ENCODE results near the gene CCDC34.
"Not testable (repeated sequence)": the region's sequence is repeated elsewhere in the genome, so short reads cannot be mapped to it uniquely, and the experiment has no call there.

CCDC34 gene

DNA sequence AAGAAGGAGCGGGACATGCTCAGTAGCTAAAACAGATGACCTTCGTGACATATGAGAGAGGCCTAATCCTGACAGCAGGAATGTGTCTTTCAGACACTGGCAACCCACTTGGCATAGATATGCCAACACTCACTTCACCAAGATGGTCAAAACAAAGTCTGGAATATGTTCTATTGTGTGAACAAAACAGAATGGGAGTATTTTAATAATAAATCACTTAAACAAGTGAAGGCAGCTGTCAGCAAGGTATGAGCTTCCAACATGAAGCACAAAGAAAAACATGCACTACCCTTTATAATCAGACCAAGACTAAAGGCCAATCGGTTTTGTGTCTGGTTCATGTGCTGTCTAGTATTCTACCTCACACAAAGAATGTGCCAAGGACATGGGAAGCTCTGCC is 23.1 kb downstream of the CCDC34 start:
- H4K20me1 ChIP-seq (ENCODE audit: insufficient read depth, low read length): no peaks in the 10 kb centered on the region
- no peak overlapping the region for H3K4me2 ChIP-seq (ENCODE audit: insufficient read depth, low read length)
- peaks cover 32% of the 10 kb centered on the region for H3K36me3 ChIP-seq (ENCODE audit: insufficient read depth, low read length)
- H3K4me3 ChIP-seq (ENCODE audit: low read depth in 1 of 2, low read length in 2 of 2): no peak overlapping the region
- DNase-seq (no peak), ATAC-seq (ENCODE audit: insufficient read depth, low read depth) (no peak)
- no peak overlapping the region for H3K9ac ChIP-seq (ENCODE audit: low read depth, low read length)
- no peak overlapping the region for H3K27ac ChIP-seq (ENCODE audit: low read length)
- no peak for TF ChIP-seq EZH2 (IDR thresholded peaks at IDR 0.05; ENCODE audit: borderline replicate concordance, low read depth, low read length, severe bottlenecking)
- TF ChIP-seq, protein P1, sequence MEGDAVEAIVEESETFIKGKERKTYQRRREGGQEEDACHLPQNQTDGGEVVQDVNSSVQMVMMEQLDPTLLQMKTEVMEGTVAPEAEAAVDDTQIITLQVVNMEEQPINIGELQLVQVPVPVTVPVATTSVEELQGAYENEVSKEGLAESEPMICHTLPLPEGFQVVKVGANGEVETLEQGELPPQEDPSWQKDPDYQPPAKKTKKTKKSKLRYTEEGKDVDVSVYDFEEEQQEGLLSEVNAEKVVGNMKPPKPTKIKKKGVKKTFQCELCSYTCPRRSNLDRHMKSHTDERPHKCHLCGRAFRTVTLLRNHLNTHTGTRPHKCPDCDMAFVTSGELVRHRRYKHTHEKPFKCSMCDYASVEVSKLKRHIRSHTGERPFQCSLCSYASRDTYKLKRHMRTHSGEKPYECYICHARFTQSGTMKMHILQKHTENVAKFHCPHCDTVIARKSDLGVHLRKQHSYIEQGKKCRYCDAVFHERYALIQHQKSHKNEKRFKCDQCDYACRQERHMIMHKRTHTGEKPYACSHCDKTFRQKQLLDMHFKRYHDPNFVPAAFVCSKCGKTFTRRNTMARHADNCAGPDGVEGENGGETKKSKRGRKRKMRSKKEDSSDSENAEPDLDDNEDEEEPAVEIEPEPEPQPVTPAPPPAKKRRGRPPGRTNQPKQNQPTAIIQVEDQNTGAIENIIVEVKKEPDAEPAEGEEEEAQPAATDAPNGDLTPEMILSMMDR (IDR thresholded peaks at IDR 0.05; ENCODE audit: borderline replicate concordance, extremely low read depth, low read length, poor library complexity, severe bottlenecking): no peak
- H3K9me3 ChIP-seq (ENCODE audit: insufficient read depth, low read length, severe bottlenecking): no peaks in the 10 kb centered on the region
- H3K4me1 ChIP-seq (ENCODE audit: insufficient read depth, low read length): no peaks in the 10 kb centered on the region
- no peaks in the 10 kb centered on the region for H3K27me3 ChIP-seq (ENCODE audit: insufficient read depth, low read length, poor library complexity)
- no peaks in the 10 kb centered on the region for H3K79me2 ChIP-seq (ENCODE audit: insufficient read depth, low read length)
- H2AFZ ChIP-seq (ENCODE audit: low read depth, low read length): no peak overlapping the region

DNA sequence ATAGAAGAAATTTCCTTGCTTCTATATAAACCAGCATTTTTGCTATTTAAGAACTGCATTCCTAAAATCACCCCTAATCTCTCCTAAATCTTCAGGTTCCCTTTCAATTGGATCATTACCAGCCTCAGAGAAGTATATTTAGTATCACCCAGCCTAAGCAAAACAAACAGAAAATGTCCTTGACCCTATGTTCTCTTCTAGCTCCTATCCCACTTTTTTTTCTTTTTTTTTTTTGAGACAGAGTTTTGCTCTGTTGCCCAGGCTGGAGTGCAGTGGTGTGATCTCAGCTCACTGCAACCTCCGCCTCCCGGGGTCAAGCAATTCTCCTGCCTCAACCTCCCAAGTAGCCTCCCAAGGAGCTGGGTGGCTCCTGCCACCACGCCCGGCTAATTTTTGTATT is 28.3 kb downstream of the CCDC34 start:
- not testable (repeated sequence) for H4K20me1 ChIP-seq (ENCODE audit: insufficient read depth, low read length); H3K4me3 ChIP-seq (ENCODE audit: low read depth in 1 of 2, low read length in 2 of 2); H3K9ac ChIP-seq (ENCODE audit: low read depth, low read length); DNase-seq; H3K4me2 ChIP-seq (ENCODE audit: insufficient read depth, low read length); H2AFZ ChIP-seq (ENCODE audit: low read depth, low read length); H3K9me3 ChIP-seq (ENCODE audit: insufficient read depth, low read length, severe bottlenecking); H3K4me1 ChIP-seq (ENCODE audit: insufficient read depth, low read length); H3K27ac ChIP-seq (ENCODE audit: low read length); H3K79me2 ChIP-seq (ENCODE audit: insufficient read depth, low read length); ATAC-seq (ENCODE audit: insufficient read depth, low read depth); H3K27me3 ChIP-seq (ENCODE audit: insufficient read depth, low read length, poor library complexity)
- peaks cover 25% of the 10 kb centered on the region for H3K36me3 ChIP-seq (ENCODE audit: insufficient read depth, low read length)

DNA sequence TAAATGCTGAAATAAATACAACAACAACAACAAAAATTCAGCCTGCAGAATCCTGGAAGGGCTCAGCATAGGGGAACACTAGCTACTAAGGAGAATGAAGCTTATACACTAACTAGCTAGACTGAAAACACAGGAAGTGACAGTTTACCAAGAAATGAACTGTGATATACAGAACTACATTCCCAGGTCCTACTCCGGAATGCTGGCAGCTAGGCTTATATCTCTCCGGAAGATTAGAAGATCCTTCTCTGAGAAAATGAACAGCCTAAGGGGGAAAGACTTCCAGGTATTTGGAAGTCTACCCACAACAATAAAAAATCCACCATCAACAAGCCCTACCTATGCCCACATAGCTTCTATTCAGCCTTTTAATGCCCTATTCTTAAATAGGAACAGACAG is 31.0 kb downstream of the CCDC34 start:
- Histone ChIP-seq H3K9ac (ENCODE audit: low read depth, low read length) (no peak overlapping the region), H3K4me2 (ENCODE audit: insufficient read depth, low read length) (no peak overlapping the region), H3K27ac (ENCODE audit: low read length) (no peak overlapping the region), H3K4me3 (ENCODE audit: low read depth in 1 of 2, low read length in 2 of 2) (no peak overlapping the region), H4K20me1 (ENCODE audit: insufficient read depth, low read length) (no peaks in the 10 kb centered on the region), H3K9me3 (ENCODE audit: insufficient read depth, low read length, severe bottlenecking) (no peaks in the 10 kb centered on the region), H2AFZ (ENCODE audit: low read depth, low read length) (no peak overlapping the region), H3K79me2 (ENCODE audit: insufficient read depth, low read length) (no peaks in the 10 kb centered on the region), H3K36me3 (ENCODE audit: insufficient read depth, low read length) (peaks cover 16% of the 10 kb centered on the region), H3K4me1 (ENCODE audit: insufficient read depth, low read length) (no peaks in the 10 kb centered on the region), H3K27me3 (ENCODE audit: insufficient read depth, low read length, poor library complexity) (no peaks in the 10 kb centered on the region)
- no peak for TF ChIP-seq EZH2 (IDR thresholded peaks at IDR 0.05; ENCODE audit: borderline replicate concordance, low read depth, low read length, severe bottlenecking)
- TF ChIP-seq, protein P1 (IDR thresholded peaks at IDR 0.05; ENCODE audit: borderline replicate concordance, extremely low read depth, low read length, poor library complexity, severe bottlenecking): no peak
- DNase-seq: no peak
- no peak for ATAC-seq (ENCODE audit: insufficient read depth, low read depth)

DNA sequence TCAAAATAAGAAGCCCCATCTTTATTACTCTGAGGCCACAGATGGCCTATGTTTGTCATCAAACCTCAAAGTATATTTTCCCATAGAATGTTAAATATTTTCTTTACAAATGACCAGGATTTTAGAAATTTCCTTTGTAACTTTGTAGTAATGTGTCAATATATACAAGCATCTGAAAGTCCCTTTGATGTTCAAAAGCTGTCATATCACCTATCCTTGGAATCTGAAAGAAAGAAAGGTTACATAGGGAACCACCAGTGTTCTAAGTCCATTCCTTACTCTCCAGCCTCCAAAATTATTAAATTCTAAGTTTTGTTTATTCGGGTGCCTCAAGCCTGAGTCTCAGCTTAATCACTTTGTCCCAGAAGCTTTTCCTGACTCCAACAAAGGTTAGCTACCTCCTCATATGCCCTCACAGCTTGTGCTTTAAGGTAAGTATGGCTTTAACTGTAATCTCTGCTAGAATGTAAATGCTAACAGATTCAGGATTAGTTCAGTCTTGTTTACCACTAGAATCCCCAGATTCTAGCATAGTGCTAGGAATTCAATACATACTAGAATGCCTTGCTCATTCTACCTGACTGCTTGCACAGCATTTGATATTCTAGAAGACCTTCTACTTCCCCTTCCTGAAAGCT is 32.3 kb downstream of the CCDC34 start:
- Histone ChIP-seq H3K79me2 (ENCODE audit: insufficient read depth, low read length) (no peaks in the 10 kb centered on the region), H3K4me2 (ENCODE audit: insufficient read depth, low read length) (no peak overlapping the region), H3K4me3 (ENCODE audit: low read depth in 1 of 2, low read length in 2 of 2) (no peak overlapping the region), H3K9ac (ENCODE audit: low read depth, low read length) (no peak overlapping the region), H3K27me3 (ENCODE audit: insufficient read depth, low read length, poor library complexity) (no peaks in the 10 kb centered on the region), H3K36me3 (ENCODE audit: insufficient read depth, low read length) (peaks cover 10% of the 10 kb centered on the region; the same call in 1 of the 2 replicates), H3K27ac (ENCODE audit: low read length) (no peak overlapping the region), H4K20me1 (ENCODE audit: insufficient read depth, low read length) (no peaks in the 10 kb centered on the region), H2AFZ (ENCODE audit: low read depth, low read length) (no peak overlapping the region), H3K4me1 (ENCODE audit: insufficient read depth, low read length) (no peaks in the 10 kb centered on the region), H3K9me3 (ENCODE audit: insufficient read depth, low read length, severe bottlenecking) (no peaks in the 10 kb centered on the region)
- no peak for ATAC-seq (ENCODE audit: insufficient read depth, low read depth)
- no peak for DNase-seq
- TF ChIP-seq, protein P1 (IDR thresholded peaks at IDR 0.05; ENCODE audit: borderline replicate concordance, extremely low read depth, low read length, poor library complexity, severe bottlenecking): no peak
- no peak for TF ChIP-seq EZH2 (IDR thresholded peaks at IDR 0.05; ENCODE audit: borderline replicate concordance, low read depth, low read length, severe bottlenecking)

All from DND-41 (cell line).